WTC11 (cell line): Measurements from ENCODE around the gene BMPR1B. TPM values are rescaled to one million over a fixed set of nuclear protein-coding genes. Genes with fewer than 3 reads are reported as not detected.

Experiments
- ATAC-seq: fragments of 200-7000 bp; cut with Tn5 transposase; 2 replicates; pipeline ENCODE4 v1.10.0; 2021; ENCODE audit warnings: mild to moderate bottlenecking, moderate library complexity
- CTCF ChIA-PET: fragments of 300-600 bp; sonication (Branson Sonifier 250); formaldehyde crosslinking; loops from one replicate; lab custom pipeline; 2021; ENCODE audit warnings: antibody characterized with exemption; lab: Charles Lee
- POLR2A ChIA-PET: fragments of 350-600 bp; sonication (Branson Sonifier 250); formaldehyde crosslinking; loops from one replicate; lab custom pipeline; 2021; ENCODE audit warnings: antibody characterized with exemption; lab: Charles Lee
- DNase-seq: peaks from one replicate; pipeline ENCODE4 v3.0.0; 2021; ENCODE audit warnings: low spot score
- H3K27ac Mint-ChIP-seq: 2 replicates; pipeline ENCODE4 v1.8.0; 2021; ENCODE audit warnings: mixed read lengths
- H3K27me3 Mint-ChIP-seq: 2 replicates; pipeline ENCODE4 v1.8.0; 2021; ENCODE audit warnings: low read depth, mild to moderate bottlenecking, moderate library complexity, mixed read lengths
- H3K36me3 Mint-ChIP-seq: 2 replicates; pipeline ENCODE4 v1.8.0; 2021; ENCODE audit warnings: mixed read lengths
- H3K4me1 Mint-ChIP-seq: 2 replicates; pipeline ENCODE4 v1.8.0; 2022; ENCODE audit warnings: mixed read lengths
- H3K4me3 Mint-ChIP-seq: 2 replicates; pipeline ENCODE4 v1.8.0; 2021; ENCODE audit warnings: mild to moderate bottlenecking, moderate library complexity, mixed read lengths
- H3K9me3 Mint-ChIP-seq: 2 replicates; pipeline ENCODE4 v1.8.0; 2021; ENCODE audit warnings: mixed read lengths
- ATF1 ChIP-seq: sonication (generic); formaldehyde crosslinking; IDR thresholded peaks from 2 replicates; pipeline ENCODE4 v1.8.1; 2023; ENCODE audit warnings: mild to moderate bottlenecking, moderate library complexity, missing genetic modification reagents
- FOXJ3 ChIP-seq: sonication (generic); formaldehyde crosslinking; IDR thresholded peaks from 2 replicates; pipeline ENCODE4 v1.9.0; 2021; ENCODE audit warnings: missing genetic modification reagents, mild to moderate bottlenecking, borderline replicate concordance
- FOXK1 ChIP-seq: sonication (generic); formaldehyde crosslinking; IDR thresholded peaks from 2 replicates; pipeline ENCODE4 v1.8.0; 2022; ENCODE audit warnings: mild to moderate bottlenecking, moderate library complexity, missing genetic modification reagents
- HMGXB4 ChIP-seq: sonication (generic); formaldehyde crosslinking; IDR thresholded peaks from 2 replicates; pipeline ENCODE4 v1.8.1; 2023; ENCODE audit warnings: mild to moderate bottlenecking, moderate library complexity, missing genetic modification reagents
- MLX ChIP-seq: sonication (generic); formaldehyde crosslinking; IDR thresholded peaks from 2 replicates; pipeline ENCODE4 v1.8.1; 2023; ENCODE audit warnings: mild to moderate bottlenecking, missing genetic modification reagents, moderate library complexity
- NFE2L1 ChIP-seq: sonication (generic); formaldehyde crosslinking; IDR thresholded peaks from 2 replicates; pipeline ENCODE4 v1.8.1; 2023; ENCODE audit warnings: missing genetic modification reagents
- PRRX2 ChIP-seq: fragments of 250-450 bp; sonication (Bioruptor Pico); IDR thresholded peaks from 2 replicates; pipeline ENCODE4 v1.8.0; 2021; ENCODE audit warnings: mild to moderate bottlenecking
- TEAD1 ChIP-seq: sonication (generic); formaldehyde crosslinking; IDR thresholded peaks from 2 replicates; pipeline ENCODE4 v1.8.0; 2022; ENCODE audit warnings: mild to moderate bottlenecking, missing genetic modification reagents
- USF2 ChIP-seq: sonication (generic); formaldehyde crosslinking; IDR thresholded peaks from 2 replicates; pipeline ENCODE4 v1.8.1; 2023; ENCODE audit warnings: mild to moderate bottlenecking, missing genetic modification reagents, moderate library complexity
- ZNF138 ChIP-seq: sonication (generic); formaldehyde crosslinking; conservative IDR thresholded peaks from 2 replicates; pipeline ENCODE4 v1.8.1; 2022; ENCODE audit warnings: mild to moderate bottlenecking, moderate library complexity, missing genetic modification reagents
- ZNF219 ChIP-seq: sonication (generic); formaldehyde crosslinking; IDR thresholded peaks from 2 replicates; pipeline ENCODE4 v1.8.0; 2023; ENCODE audit warnings: missing genetic modification reagents, mild to moderate bottlenecking, borderline replicate concordance
- ZNF512 ChIP-seq: sonication (generic); formaldehyde crosslinking; IDR thresholded peaks from 2 replicates; pipeline ENCODE4 v1.8.1; 2022; ENCODE audit warnings: missing genetic modification reagents, borderline replicate concordance
- ZSCAN18 ChIP-seq: fragments of 250-450 bp; sonication (Bioruptor Pico); IDR thresholded peaks from 2 replicates; pipeline ENCODE4 v2.1.2; 2022; ENCODE audit warnings: mild to moderate bottlenecking, moderate library complexity
- total RNA-seq: library from RNA; stranded (reverse); gene quantifications from 3 replicates; pipeline ENCODE4 v1.2.3, GENCODE V29; 2021
- TF ChIP-seq, protein P1 (sequence below): fragments of 250-450 bp; sonication (Bioruptor Pico); IDR thresholded peaks from 2 replicates; pipeline ENCODE4 v1.9.0; 2021; ENCODE audit warnings: mild to moderate bottlenecking
- TF ChIP-seq, protein P2 (sequence below): sonication (generic); formaldehyde crosslinking; IDR thresholded peaks from 2 replicates; pipeline ENCODE4 v1.8.0; 2022; ENCODE audit warnings: mild to moderate bottlenecking, missing genetic modification reagents
- TF ChIP-seq, protein P3 (sequence below): sonication (generic); formaldehyde crosslinking; conservative IDR thresholded peaks from 2 replicates; pipeline ENCODE4 v1.8.1; 2023; ENCODE audit warnings: mild to moderate bottlenecking, low read depth, missing genetic modification reagents, moderate library complexity
- TF ChIP-seq, protein P4 (sequence below): sonication (generic); formaldehyde crosslinking; IDR thresholded peaks from 2 replicates; pipeline ENCODE4 v1.8.1; 2022; ENCODE audit warnings: mild to moderate bottlenecking, missing genetic modification reagents, moderate library complexity, borderline replicate concordance

BMPR1B gene
- total RNA-seq, 1 experiment from 2014 or later, result 0.77 TPM

DNA sequence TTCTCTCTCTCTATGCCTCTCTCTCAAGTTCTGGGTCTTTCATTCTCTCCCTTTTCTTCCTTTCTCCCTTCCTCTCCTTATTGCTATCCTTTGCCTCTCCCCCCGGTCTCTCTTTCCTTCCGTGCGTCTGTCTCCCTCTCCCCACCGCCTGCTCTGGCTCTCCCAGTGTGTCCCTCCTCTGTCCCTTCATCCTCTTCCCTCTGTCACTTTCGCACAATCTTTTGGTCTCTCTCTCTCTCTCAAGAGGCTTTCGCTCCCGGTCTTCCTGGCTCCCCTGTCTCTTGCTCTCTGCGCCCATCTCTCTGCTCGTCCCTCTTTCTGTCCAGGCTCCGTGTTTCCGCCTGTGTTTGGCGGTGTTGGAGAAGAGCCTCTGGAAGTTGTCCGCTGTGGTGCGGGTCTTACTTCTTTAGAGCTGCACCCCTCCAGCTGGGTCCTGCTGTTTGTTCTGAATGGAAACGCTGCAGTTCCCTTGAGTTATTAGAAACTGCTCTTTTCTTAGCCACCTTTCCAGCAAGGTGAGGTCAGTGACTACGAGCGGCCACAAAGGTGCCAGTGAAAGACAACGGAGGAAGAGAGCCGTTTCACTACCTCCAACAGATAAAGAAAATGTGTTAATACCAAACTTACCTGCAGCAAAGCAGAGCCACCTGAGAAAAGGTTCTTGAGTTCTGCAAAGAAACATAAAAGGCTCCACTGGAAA is 1.1 kb downstream of the BMPR1B start:
- peak; percentile 64 for ATAC-seq
- peak; percentile 33 for DNase-seq
- no peaks in the 10 kb centered on the region for H3K36me3 Mint-ChIP-seq
- H3K9me3 Mint-ChIP-seq, result no peaks in the 10 kb centered on the region
- 0 out of 2 replicates have a peak, but pooled peaks have one; percentile 6 for TF ChIP-seq NFE2L1
- TF ChIP-seq FOXJ3 (CRISPR knock-in tag), result no peak
- 0 out of 2 replicates have a peak, but pooled peaks have one; percentile 0 for TF ChIP-seq HMGXB4 (CRISPR knock-in tag)
- TF ChIP-seq PRRX2 (CRISPR knock-in tag), result no peak
- TF ChIP-seq ZSCAN18, result no peak
- no peak for TF ChIP-seq TEAD1 (CRISPR knock-in tag)
- TF ChIP-seq ZNF512 (CRISPR knock-in tag), result 0 out of 2 replicates have a peak, but pooled peaks have one; percentile 84
- H3K27me3 Mint-ChIP-seq, result peaks cover 65% of the 10 kb centered on the region
- peaks cover 15% of the 10 kb centered on the region; the same call in 1 of the 2 replicates for H3K4me1 Mint-ChIP-seq
- peak overlapping the region; percentile 80 for H3K4me3 Mint-ChIP-seq
- ChIA-PET POLR2A (no interaction called here), CTCF (no interaction called here)
- H3K27ac Mint-ChIP-seq, result no peak overlapping the region

DNA sequence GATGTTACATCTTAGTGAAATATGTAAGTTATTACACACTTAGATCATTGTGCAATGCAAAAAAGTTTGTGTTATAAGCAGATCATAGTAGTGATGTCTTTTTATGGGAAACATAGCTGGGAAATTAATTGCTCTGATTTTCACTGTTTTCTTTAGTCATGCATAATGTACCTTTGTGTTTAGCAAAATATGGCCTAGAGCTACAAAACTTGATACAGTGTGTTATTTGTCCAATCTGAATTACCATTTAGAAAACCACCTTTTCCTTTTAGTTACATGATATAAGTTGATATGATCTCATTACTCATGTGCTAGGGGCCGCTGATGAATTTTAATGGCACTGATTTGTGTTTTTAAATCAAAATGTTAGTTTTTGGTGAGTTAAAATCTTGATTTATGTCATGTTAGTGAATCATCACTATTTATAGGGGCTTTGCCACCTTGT is 2.0 kb downstream of the BMPR1B start:
- ATAC-seq, result no peak
- H3K9me3 Mint-ChIP-seq, result no peaks in the 10 kb centered on the region
- DNase-seq, result no peak
- no peaks in the 10 kb centered on the region for H3K36me3 Mint-ChIP-seq
- POLR2A ChIA-PET, result no interaction called here
- CTCF ChIA-PET, result no interaction called here
- no peak overlapping the region for H3K27ac Mint-ChIP-seq
- H3K27me3 Mint-ChIP-seq, result peaks cover 57% of the 10 kb centered on the region
- peaks cover 15% of the 10 kb centered on the region; the same call in 1 of the 2 replicates for H3K4me1 Mint-ChIP-seq
- peak overlapping the region; percentile 80 for H3K4me3 Mint-ChIP-seq
- no peak for TF ChIP-seq USF2
- no peak for TF ChIP-seq FOXK1
- TF ChIP-seq, protein P1, sequence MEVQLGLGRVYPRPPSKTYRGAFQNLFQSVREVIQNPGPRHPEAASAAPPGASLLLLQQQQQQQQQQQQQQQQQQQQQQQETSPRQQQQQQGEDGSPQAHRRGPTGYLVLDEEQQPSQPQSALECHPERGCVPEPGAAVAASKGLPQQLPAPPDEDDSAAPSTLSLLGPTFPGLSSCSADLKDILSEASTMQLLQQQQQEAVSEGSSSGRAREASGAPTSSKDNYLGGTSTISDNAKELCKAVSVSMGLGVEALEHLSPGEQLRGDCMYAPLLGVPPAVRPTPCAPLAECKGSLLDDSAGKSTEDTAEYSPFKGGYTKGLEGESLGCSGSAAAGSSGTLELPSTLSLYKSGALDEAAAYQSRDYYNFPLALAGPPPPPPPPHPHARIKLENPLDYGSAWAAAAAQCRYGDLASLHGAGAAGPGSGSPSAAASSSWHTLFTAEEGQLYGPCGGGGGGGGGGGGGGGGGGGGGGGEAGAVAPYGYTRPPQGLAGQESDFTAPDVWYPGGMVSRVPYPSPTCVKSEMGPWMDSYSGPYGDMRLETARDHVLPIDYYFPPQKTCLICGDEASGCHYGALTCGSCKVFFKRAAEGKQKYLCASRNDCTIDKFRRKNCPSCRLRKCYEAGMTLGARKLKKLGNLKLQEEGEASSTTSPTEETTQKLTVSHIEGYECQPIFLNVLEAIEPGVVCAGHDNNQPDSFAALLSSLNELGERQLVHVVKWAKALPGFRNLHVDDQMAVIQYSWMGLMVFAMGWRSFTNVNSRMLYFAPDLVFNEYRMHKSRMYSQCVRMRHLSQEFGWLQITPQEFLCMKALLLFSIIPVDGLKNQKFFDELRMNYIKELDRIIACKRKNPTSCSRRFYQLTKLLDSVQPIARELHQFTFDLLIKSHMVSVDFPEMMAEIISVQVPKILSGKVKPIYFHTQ, result no peak
- TF ChIP-seq, protein P2, sequence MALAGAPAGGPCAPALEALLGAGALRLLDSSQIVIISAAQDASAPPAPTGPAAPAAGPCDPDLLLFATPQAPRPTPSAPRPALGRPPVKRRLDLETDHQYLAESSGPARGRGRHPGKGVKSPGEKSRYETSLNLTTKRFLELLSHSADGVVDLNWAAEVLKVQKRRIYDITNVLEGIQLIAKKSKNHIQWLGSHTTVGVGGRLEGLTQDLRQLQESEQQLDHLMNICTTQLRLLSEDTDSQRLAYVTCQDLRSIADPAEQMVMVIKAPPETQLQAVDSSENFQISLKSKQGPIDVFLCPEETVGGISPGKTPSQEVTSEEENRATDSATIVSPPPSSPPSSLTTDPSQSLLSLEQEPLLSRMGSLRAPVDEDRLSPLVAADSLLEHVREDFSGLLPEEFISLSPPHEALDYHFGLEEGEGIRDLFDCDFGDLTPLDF, result no peak
- TF ChIP-seq ZNF219 (CRISPR knock-in tag), result no peak
- TF ChIP-seq NFE2L1, result no peak
- TF ChIP-seq, protein P3, sequence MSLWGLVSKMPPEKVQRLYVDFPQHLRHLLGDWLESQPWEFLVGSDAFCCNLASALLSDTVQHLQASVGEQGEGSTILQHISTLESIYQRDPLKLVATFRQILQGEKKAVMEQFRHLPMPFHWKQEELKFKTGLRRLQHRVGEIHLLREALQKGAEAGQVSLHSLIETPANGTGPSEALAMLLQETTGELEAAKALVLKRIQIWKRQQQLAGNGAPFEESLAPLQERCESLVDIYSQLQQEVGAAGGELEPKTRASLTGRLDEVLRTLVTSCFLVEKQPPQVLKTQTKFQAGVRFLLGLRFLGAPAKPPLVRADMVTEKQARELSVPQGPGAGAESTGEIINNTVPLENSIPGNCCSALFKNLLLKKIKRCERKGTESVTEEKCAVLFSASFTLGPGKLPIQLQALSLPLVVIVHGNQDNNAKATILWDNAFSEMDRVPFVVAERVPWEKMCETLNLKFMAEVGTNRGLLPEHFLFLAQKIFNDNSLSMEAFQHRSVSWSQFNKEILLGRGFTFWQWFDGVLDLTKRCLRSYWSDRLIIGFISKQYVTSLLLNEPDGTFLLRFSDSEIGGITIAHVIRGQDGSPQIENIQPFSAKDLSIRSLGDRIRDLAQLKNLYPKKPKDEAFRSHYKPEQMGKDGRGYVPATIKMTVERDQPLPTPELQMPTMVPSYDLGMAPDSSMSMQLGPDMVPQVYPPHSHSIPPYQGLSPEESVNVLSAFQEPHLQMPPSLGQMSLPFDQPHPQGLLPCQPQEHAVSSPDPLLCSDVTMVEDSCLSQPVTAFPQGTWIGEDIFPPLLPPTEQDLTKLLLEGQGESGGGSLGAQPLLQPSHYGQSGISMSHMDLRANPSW (CRISPR knock-in tag), result no peak
- no peak for TF ChIP-seq ATF1 (CRISPR knock-in tag)
- TF ChIP-seq ZNF138 (CRISPR knock-in tag), result no peak
- TF ChIP-seq MLX (CRISPR knock-in tag), result no peak
- TF ChIP-seq FOXJ3 (CRISPR knock-in tag), result no peak
- TF ChIP-seq, protein P4, sequence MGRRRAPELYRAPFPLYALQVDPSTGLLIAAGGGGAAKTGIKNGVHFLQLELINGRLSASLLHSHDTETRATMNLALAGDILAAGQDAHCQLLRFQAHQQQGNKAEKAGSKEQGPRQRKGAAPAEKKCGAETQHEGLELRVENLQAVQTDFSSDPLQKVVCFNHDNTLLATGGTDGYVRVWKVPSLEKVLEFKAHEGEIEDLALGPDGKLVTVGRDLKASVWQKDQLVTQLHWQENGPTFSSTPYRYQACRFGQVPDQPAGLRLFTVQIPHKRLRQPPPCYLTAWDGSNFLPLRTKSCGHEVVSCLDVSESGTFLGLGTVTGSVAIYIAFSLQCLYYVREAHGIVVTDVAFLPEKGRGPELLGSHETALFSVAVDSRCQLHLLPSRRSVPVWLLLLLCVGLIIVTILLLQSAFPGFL (CRISPR knock-in tag), result no peak
